HG03045 (cell line): ENCODE results near the gene TSSC4.

Experiments
- ATAC-seq: cut with Tn5 transposase; IDR thresholded peaks from one replicate; pipeline ENCODE4 v1.9.1; 2021; ENCODE audit warnings: mild to moderate bottlenecking, moderate library complexity; ENCODE audit not compliant: unreplicated experiment

Gene TSSC4

GRCh38 chr11:2446590-2447252, 46.2 kb downstream of the TSSC4 start:
- no peak for ATAC-seq

- ATAC-seq, result no peak
Observed at GRCh38 chr11:2447253-2447950, 46.9 kb downstream of the TSSC4 start.

GRCh38 chr11:2447951-2448650, 47.6 kb downstream of the TSSC4 start:
- ATAC-seq, result no peak

DNA sequence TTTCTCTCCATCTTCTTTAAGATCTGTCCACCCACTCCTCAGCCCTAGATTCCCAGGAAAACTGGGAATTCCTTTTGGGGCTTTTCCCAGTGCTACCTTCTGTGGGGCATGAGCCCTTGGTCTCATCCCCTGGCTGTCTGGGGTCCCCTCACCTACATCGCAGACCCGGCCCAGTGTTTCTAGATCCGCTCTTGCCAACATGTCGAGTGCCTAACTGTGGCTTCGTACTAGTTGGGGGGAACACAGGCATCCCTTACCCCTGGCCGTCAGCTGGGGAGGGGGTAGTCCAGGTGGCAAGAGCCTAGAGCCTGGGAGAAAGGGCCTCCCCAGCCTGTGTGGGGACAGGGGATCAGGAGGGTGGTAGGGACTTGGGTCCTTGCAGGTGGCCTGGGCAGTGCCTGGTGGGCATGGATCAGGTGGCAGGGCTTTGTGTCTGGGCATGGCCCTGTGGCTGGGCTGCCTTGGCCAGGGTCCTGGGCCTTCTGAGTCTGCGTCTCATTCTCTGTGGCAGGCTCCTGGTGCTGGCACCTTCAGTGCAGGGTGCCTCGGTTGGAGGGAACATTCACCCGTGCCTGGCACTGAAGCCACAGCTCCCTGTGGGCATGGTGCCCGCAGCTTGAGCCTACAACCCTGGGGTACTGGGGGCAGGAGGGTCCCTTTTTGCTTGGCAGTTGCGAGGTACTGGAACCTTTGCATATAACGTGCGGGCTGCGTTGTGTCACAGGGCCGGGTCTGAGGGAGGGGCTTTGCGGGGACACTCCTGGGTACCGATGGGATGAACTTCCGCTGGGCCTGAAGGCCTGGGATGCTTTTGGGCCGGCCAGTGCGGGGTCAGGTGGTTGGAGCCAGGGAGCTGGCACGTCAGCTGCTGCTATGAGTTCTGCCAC, 48.4 kb downstream of the TSSC4 start:
- no peak for ATAC-seq

DNA sequence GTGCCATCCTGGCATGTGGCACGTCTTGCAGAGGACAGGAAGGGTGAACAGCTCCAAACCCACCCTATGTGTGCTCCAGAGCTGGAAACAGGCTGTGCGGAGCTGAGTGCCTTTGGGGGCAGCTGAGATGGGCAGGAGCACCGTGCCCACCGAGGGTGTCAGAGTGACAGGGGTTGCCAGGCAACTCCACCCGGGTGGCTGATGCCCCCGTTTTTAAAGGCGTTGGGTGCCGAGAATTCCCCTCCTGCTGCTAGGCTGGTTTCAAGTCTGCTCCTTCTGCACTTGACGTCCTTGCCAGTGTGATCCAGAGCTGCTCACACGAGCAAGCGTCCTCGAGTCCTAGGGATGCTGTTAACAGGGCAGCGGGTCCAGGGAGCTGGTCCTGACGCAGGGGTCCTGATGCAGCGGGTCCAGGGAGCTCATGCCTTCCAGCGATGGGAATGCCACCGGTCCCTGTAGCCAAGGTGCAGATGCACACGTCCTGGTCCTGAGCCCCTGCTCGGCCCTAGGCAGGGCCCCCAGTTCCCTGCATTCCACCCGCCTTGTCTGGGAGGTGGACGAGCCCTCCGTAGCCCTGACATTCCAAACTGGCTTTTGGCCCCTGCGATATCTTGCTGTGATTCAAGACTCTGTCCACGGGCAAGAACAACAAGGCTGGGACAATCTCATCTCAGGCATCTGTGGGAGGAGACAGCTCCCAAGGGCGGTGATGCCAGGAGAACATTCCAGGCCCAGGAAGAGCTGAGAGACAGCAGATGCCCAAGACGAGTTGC, 49.2 kb downstream of the TSSC4 start:
- no peak for ATAC-seq

DNA sequence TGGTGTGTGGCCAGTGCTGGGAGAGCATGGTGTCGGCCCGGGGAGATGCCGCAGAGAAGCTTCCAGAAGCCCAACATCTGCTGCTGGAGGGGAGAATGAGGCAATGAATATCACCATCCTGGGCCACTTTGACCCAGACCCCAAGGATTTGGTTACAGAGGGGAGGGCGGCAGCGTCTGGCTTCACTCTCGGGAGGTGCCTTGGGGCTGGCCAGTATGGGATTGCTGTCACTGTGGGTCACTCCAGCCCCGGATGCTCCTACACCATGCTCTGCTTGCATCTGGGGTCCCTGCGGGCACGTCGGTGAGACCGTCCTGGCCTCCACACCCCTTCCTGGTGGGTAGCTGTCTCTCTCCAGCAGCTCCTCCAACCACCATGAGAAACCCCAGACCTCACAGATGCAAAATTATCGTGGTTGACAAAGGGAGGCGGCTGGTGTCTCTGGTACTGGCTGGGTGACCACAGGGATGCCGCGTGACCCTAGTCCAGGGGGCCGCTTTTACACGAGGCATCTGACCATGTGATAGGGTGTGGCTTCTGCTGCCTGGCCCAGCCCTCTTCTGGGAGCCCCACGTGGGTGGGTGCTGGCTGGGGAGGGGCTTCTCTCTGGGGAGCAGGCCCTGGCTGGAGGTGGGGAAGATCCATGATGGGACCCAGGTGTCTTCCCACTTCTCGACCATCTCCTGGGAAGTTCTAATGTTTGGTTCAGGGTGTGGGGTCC, 49.9 kb downstream of the TSSC4 start:
- no peak for ATAC-seq

GRCh38 chr11:2451336-2451735, 50.8 kb downstream of the TSSC4 start:
- no peak for ATAC-seq

DNA sequence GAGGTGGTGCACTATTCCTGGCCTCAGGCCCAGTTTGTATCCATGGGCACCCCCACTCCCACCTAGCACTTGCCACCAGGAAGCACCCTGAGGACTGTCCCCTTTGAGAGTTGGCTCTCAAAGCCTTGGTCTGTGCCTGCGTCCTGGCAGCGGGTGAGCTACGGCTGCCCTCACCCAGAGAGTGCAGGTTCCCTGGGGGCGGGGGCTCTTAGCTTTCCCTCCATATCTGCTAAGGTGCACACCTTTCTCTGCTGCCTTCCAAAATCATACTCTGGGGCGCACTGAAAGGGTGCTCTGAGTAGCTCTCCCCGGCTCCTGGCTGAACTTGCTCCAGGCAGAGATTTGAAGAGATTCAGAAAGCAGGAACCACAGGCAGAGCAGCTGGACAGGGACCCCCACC, 51.4 kb downstream of the TSSC4 start:
- no peak for ATAC-seq

DNA sequence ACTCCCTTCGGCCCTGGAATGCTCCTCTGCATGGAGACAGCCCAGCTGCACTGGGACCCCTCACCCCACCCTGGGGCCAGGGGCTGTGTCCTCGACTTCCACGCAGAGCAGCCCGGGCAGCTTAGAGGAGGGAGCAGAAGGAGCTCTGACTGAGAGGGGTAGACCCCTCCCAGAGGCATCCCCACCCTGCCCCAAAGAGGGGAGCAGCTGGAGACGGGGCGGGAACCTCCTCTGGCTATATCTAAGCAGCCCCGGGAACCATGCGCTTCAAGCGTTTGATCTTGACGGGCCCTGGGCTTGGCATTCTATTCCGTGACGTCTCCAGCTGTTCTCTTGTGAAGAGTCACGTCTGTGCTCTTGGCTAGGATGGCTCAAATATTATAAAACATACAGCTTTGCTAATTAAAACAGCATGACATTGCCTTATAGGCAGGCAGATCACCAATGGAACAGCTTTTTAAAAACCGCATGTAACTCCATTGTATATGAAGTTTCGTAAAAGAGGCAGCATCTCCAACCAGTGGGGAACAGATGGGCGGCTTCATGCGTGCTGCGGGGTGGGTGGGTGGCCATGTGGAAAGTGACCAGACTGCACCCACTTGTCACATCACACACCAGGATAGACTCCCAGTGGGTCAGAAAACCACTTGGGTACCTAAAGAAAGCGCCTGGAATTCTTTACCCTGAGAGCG, 51.9 kb downstream of the TSSC4 start:
- ATAC-seq, result no peak

- no peak for ATAC-seq
Observed at GRCh38 chr11:2453436-2453835, 52.9 kb downstream of the TSSC4 start.
